Fibroblast of lung (primary cell): Measurements from ENCODE around the gene TWSG1.

Experiments
- CTCF ChIP-seq, 2 donors: IDR thresholded peaks in 1 of 2; conservative IDR thresholded peaks in 1 of 2; 1 replicate in 1 of 2; 2 replicates in 1 of 2; pipeline ENCODE4 v1.5.1; 2011 to 2012; ENCODE audit warnings: low read length in 2 of 2, control low read depth in 1 of 2, inconsistent platforms in 1 of 2, low read depth in 1 of 2, mild to moderate bottlenecking in 1 of 2
- EZH2 ChIP-seq: IDR thresholded peaks from 2 replicates; pipeline ENCODE4 v1.5.1; 2012; ENCODE audit warnings: low read length, control low read depth, mild to moderate bottlenecking; ENCODE audit errors: missing control alignments

GRCh38 chr18:9321017-9321452, 13.5 kb upstream of the TWSG1 start:
- TF ChIP-seq CTCF (conservative IDR thresholded peaks at IDR 0.05 in 1 of 2, IDR thresholded peaks at IDR 0.05 in 1 of 2; ENCODE audit: low read depth in 1 of 2, low read length in 2 of 2) (no peak), EZH2 (no peak)
